ENCODE results near the gene GDPD1. TPM values are rescaled to one million over a fixed set of nuclear protein-coding genes. Genes with fewer than 3 reads are reported as not detected.
"Not testable (repeated sequence)": the region's sequence is repeated elsewhere in the genome, so short reads cannot be mapped to it uniquely, and the experiment has no call there.

GDPD1 gene
- 4.6 TPM for polyA plus RNA-seq (2012; ENCODE audit: insufficient read depth, insufficient read length)

DNA sequence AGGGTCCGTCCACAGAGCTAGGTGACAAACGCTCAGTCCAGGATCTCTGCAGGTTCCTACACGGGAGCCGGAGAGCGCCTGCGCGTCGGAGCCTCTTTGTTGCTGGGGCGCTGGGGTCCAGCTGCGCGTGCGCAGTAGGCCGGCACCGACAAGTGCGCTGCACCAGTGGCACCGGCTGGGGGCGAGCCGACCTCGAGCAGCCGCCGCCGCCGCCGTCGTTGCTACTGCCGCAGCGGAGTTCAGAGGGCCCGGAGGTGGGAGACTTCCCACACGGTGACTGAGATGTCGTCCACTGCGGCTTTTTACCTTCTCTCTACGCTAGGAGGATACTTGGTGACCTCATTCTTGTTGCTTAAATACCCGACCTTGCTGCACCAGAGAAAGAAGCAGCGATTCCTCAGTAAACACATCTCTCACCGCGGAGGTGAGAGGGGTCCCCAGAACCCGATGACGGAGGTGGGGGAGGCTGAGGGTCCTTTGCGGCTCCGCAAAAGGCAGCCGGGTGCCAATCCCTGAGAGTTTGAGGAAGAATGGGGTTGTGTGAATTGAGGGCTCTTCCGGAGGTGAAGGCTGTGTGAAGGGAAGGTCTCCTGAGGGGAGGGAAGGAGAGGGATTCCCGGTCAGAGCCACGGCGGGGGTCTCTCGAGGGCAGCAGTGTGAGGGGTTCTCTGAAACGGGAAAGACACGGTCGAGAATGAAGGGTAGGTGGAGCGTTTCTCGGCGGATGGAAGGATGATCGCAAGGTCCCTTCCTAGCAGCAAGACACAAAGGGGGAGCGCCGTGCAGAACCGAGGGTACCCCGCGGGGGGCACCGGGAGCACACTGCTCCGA is at the start of gene GDPD1:
TSS of gene GDPD1 (plus strand) at position 184 of the 831 bp plus-strand sequence. CDS start at position 283, 99 bp downstream.
- peak within 1 kb of the TSS; percentile 97 for H3K4me3 ChIP-seq (ENCODE audit: low read length)
- DNase-seq (ENCODE audit: low read depth, low spot score), result peak; percentile 87

GRCh38 chr17:59172436-59173004 is 47.8 kb upstream of the GDPD1 start:
- H3K4me3 ChIP-seq (ENCODE audit: low read length), result no peak overlapping the region
- DNase-seq (ENCODE audit: low read depth, low spot score), result no peak

- DNase-seq (ENCODE audit: low read depth, low spot score), result no peak
- H3K4me3 ChIP-seq (ENCODE audit: low read length), result no peak overlapping the region
Measured at GRCh38 chr17:59174671-59175070, 45.6 kb upstream of the GDPD1 start.

DNA sequence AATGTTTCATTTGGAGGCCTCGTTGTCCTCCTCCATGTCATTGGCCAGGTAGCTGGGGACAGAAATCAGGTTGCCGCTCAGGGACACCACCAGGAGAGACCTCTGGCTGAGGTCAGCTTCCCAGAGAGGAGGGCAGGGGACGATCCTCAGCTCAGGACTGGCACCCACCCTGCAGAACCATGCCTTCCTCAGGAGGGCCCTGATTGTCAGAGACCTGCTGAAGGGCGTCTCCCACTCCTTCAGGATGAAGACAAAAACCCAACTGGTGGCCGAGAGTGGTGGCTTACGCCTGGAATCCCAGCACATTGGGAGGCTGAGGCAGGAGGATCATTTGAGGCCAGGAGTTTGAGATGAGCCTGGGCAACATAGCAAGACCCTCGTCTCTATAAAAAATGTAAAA is 45.2 kb upstream of the GDPD1 start:
- H3K4me3 ChIP-seq (ENCODE audit: low read length), result no peak overlapping the region
- no peak for DNase-seq (ENCODE audit: low read depth, low spot score)

DNA sequence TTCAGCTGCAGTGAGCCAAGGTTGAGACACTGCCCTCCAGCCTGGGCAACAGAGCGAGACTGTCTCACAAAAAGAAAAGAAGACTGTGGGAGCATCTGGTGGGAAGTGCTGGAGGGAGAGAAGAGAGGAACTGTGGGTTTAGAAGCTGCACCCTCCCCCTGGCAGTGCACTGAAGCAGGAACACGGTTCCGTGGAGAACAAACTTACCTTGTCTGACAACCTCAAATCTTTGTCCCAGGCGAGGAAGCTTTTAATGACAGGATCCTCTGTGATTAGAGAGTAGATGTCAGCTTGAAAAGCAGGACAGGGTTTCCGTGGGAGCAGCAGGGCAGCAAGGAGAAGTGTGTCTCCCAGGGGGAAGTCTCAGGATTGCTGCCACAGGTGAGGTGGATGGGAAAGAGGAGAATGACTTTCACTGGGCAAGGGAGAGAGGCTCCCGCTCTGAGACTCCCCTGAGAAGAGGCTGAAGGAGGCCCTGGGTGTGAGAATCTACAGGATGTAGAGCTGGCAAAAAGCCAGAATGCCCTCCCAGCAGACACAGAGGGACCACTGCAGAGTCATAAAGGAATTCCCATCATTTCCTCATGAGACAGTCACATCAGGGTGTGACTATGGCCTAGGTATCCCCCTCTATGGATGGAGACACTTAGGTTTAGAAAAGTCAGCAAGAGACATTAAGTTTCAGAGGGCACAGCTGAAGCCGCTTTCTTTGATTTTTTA is 41.9 kb upstream of the GDPD1 start:
- no peak overlapping the region for H3K4me3 ChIP-seq (ENCODE audit: low read length)
- no peak for DNase-seq (ENCODE audit: low read depth, low spot score)

DNA sequence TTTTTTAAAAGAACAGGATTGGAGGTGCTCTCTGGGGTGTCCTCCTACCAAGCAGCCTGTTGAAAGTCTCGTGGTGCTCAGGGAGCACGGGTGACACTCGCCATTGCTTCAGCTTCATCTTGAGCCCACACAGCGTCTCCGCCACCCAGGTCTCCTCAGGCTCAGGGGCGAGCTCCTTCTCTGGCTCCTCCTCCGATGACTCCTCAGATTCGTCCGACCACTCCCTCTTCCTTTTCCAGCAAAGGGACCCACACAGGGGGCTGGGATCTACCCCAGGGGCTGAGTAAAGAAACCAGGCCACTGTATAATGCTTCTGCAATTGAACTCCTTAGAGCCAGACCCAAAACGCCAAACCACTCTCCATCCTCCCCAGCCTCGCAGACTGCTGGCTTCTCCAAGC is 40.7 kb upstream of the GDPD1 start:
- not testable (repeated sequence) for DNase-seq (ENCODE audit: low read depth, low spot score); H3K4me3 ChIP-seq (ENCODE audit: low read length)

GRCh38 chr17:59180626-59181025 is 39.7 kb upstream of the GDPD1 start:
- no peak overlapping the region for H3K4me3 ChIP-seq (ENCODE audit: low read length)
- DNase-seq (ENCODE audit: low read depth, low spot score), result no peak

DNA sequence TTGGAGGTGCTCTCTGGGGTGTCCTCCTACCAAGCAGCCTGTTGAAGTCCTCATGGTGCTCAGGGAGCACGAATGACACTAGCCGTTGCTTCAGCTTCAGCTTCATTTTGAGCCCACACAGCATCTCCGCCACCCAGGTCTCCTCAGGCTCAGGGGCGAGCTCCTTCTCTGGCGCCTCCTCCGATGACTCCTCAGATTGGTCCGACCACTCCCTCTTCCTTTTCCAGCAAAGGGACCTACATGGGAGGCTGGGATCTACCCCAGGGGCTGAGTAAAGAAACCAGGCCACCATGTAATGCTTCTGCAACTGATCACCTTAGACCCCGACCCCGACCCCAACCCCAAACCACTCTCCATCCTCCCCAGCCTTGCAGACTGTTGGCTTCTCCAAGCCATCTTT is 38.8 kb upstream of the GDPD1 start:
- no peak overlapping the region for H3K4me3 ChIP-seq (ENCODE audit: low read length)
- no peak for DNase-seq (ENCODE audit: low read depth, low spot score)

DNA sequence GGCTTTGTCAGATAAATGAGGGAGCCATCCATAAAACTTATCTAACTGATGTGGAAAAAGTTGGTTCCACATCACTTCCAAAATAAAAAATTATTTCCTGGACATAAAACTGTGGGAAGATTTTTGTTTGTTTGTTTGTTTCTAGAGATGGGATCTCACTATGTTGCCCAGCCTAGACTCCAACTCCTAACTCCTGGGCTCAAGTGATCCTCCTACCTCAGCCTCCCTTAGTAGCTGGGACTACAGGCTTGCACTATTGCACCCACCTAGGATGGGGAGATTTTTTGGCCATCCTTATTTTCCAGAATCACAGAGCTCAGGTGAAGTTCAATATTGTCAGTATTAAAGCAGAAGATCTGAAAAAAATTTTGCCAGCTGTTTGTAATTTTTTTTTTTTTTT is 34.3 kb upstream of the GDPD1 start:
- H3K4me3 ChIP-seq (ENCODE audit: low read length), result no peak overlapping the region
- no peak for DNase-seq (ENCODE audit: low read depth, low spot score)

- H3K4me3 ChIP-seq (ENCODE audit: low read length), result no peak overlapping the region
- DNase-seq (ENCODE audit: low read depth, low spot score), result no peak
Measured at GRCh38 chr17:59186850-59187249, 33.5 kb upstream of the GDPD1 start.

- DNase-seq (ENCODE audit: low read depth, low spot score), result no peak
- no peak overlapping the region for H3K4me3 ChIP-seq (ENCODE audit: low read length)
Measured at GRCh38 chr17:59190806-59191205, 29.5 kb upstream of the GDPD1 start.

- no peak for DNase-seq (ENCODE audit: low read depth, low spot score)
- H3K4me3 ChIP-seq (ENCODE audit: low read length), result no peak overlapping the region
Measured at GRCh38 chr17:59193336-59193862, 26.9 kb upstream of the GDPD1 start.

- no peak overlapping the region for H3K4me3 ChIP-seq (ENCODE audit: low read length)
- DNase-seq (ENCODE audit: low read depth, low spot score), result no peak
Measured at GRCh38 chr17:59199398-59199797, 20.9 kb upstream of the GDPD1 start.

DNA sequence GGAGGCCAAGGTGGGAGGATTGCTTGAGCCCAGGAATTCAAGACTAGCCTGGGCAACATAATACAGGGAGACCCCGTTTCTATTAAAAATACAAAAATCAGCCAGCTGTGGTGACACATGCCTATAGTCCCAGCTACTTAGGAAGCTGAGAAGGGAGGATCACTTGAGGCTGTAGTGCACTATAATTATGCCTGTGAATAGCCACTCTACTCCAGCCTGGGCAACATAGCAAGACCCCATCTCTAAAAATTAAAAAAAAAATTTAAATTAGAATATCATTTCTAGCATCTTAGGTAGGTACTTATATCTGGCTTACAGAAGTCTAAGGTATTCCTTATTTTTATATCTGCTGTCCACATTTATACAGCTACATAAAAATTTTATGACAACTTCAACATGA is 18.0 kb upstream of the GDPD1 start:
- no peak for DNase-seq (ENCODE audit: low read depth, low spot score)
- H3K4me3 ChIP-seq (ENCODE audit: low read length), result no peak overlapping the region

GRCh38 chr17:59219370-59219769 is 941 bp upstream of the GDPD1 start:
- no peak overlapping the region for H3K4me3 ChIP-seq (ENCODE audit: low read length)
- DNase-seq (ENCODE audit: low read depth, low spot score), result no peak

DNA sequence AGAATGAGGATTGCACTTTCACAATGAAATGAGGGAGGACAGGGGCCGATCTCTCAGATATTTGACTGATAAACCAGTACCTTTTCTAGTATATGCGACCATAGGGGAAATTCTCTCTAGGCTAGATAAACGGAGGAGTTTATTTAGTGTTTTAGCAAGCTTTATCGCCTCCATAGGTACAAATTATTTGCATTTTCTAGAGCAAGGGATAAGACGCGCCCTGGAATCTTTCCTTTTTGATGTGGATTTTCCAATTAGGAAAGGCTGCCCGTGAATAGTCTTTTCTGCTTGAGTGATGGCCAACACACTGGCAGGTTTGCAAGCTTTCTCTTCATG is 351 bp upstream of the GDPD1 start:
- no peak for DNase-seq (ENCODE audit: low read depth, low spot score)
- peak overlapping the region; percentile 97 for H3K4me3 ChIP-seq (ENCODE audit: low read length)

DNA sequence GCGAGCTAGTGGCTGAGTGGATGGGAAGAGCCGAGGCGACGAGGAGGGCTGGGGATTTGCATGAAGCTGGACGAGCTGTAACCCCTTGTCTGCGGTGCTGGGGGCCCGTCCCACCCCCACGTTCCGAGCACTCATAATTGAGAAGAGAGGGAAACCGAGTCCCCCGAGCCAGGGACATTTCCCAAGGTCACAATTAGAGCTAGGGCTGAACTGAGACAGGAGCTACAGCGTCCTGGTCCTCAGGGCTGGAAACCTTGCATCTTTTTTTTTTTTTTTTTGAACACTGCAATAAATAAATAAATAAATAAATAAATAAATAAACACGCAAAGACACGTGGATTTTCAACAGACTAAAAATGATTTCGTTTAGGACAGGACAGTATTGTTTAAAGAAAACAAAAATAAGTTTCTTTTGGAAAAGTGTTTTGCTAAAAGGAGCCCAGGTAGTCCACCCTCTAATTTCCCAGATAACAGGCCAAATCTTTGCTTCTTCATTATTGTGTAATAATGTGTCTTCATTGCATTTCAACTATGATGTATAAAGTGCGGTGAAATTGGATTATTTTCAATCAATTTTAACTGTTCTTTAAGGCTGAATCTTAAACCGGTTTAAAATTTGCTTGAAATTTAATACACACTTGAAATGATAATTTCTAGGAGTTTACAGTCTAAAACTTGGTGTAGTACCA is 992 bp downstream of the GDPD1 start:
- DNase-seq (ENCODE audit: low read depth, low spot score), result no peak

GRCh38 chr17:59223813-59224212 is 3.5 kb downstream of the GDPD1 start:
- DNase-seq (ENCODE audit: low read depth, low spot score), result no peak

More for the DNA sequence above, 992 bp downstream of the GDPD1 start:
- peak overlapping the region; percentile 97 for H3K4me3 ChIP-seq (ENCODE audit: low read length)

GRCh38 chr17:59228588-59228987 is 8.3 kb downstream of the GDPD1 start:
- not testable (repeated sequence) for H3K4me3 ChIP-seq (ENCODE audit: low read length); DNase-seq (ENCODE audit: low read depth, low spot score)

More at GRCh38 chr17:59223813-59224212, 3.5 kb downstream of the GDPD1 start:
- no peak overlapping the region for H3K4me3 ChIP-seq (ENCODE audit: low read length)

All from Jurkat, Clone E6-1 (cell line).